Measurements from ENCODE around the gene WDR77.

WDR77 gene

GRCh38 chr1:111483166-111483565 is 34.1 kb upstream of the WDR77 start:
- Histone ChIP-seq H3K4me3 (ENCODE audit: low read depth in 1 of 2, low read length in 2 of 2) (no peak overlapping the region), H3K4me1 (ENCODE audit: insufficient read depth, low read length) (peaks cover 8% of the 10 kb centered on the region), H3K9me3 (ENCODE audit: low read length) (no peaks in the 10 kb centered on the region), H3K9ac (ENCODE audit: low read length) (no peak overlapping the region), H3K36me3 (ENCODE audit: insufficient read depth, low read length) (no peaks in the 10 kb centered on the region), H3K27ac (ENCODE audit: low read depth, low read length) (no peak overlapping the region), H3K27me3 (ENCODE audit: control insufficient read depth in 1 of 2, insufficient read depth in 2 of 2, low read length in 2 of 2) (no peaks in the 10 kb centered on the region)

DNA sequence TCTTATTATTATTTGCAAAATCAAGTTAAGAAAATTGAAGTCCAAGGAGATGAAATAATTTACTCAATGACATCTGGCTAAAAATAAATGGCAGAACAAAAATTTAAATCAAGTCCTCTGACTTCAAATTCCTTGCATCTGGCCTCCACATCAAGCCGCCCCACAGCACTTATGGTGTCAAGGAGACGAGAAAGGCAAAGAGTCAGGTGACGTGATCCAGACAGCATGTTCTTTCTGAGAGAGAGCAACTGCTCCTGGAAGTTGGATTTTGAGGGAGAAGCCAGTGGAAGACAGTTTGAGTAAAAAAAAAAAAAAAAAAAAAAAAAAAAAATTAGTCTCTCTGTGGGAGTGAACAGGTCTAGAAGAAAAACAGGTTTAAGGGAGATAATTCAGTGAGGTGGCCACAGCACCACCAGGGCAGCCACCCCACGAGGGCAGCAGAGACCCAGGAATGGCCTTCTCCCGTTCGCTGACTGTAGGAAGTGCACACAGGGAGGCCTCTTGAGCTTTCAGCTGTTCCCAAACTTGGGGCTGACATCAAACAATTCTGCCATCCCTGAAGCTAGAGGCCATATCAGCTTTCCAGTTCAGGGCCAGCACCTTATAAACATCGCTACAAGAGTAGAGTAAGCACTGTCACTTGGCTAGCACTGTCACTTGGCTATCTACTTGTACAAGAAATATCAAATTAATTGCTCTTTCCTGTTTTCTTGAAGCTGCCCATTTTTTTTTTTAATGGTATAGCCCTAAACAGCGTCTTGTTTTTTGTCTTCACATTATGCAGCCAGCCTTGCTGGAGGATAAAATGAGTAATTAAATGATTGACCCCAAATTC is 32.5 kb upstream of the WDR77 start:
- no peak overlapping the region for H3K4me3 ChIP-seq (ENCODE audit: low read depth in 1 of 2, low read length in 2 of 2)
- H3K27ac ChIP-seq (ENCODE audit: low read depth, low read length) = peak overlapping the region; percentile 16
- peaks cover 8% of the 10 kb centered on the region for H3K4me1 ChIP-seq (ENCODE audit: insufficient read depth, low read length)
- no peak overlapping the region for H3K9ac ChIP-seq (ENCODE audit: low read length)
- H3K27me3 ChIP-seq (ENCODE audit: control insufficient read depth in 1 of 2, insufficient read depth in 2 of 2, low read length in 2 of 2) = no peaks in the 10 kb centered on the region
- no peaks in the 10 kb centered on the region for H3K9me3 ChIP-seq (ENCODE audit: low read length)
- no peaks in the 10 kb centered on the region for H3K36me3 ChIP-seq (ENCODE audit: insufficient read depth, low read length)

DNA sequence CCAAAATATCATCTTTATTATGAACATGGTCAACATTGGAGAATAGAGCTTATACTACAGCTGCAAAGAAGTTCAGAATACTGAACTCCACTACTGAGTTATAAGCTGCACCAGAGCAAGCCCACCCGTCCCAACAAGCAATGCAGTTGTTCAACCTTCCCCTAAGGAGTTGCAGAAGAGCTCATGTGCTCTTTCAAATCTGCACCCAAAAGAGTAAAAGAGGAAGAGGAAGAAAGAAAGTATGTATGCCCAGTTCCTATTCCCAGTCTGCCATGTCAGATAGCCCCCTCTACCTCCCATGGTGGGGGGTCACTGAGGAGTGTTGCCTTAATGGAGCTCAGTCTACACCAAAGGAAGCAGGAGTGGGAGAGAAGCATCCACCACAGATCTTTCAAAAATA is 31.6 kb upstream of the WDR77 start:
- Histone ChIP-seq H3K9ac (ENCODE audit: low read length) (no peak overlapping the region), H3K4me1 (ENCODE audit: insufficient read depth, low read length) (peaks cover 8% of the 10 kb centered on the region), H3K27me3 (ENCODE audit: control insufficient read depth in 1 of 2, insufficient read depth in 2 of 2, low read length in 2 of 2) (no peaks in the 10 kb centered on the region), H3K4me3 (ENCODE audit: low read depth in 1 of 2, low read length in 2 of 2) (no peak overlapping the region), H3K36me3 (ENCODE audit: insufficient read depth, low read length) (no peaks in the 10 kb centered on the region), H3K27ac (ENCODE audit: low read depth, low read length) (no peak overlapping the region), H3K9me3 (ENCODE audit: low read length) (no peaks in the 10 kb centered on the region)

DNA sequence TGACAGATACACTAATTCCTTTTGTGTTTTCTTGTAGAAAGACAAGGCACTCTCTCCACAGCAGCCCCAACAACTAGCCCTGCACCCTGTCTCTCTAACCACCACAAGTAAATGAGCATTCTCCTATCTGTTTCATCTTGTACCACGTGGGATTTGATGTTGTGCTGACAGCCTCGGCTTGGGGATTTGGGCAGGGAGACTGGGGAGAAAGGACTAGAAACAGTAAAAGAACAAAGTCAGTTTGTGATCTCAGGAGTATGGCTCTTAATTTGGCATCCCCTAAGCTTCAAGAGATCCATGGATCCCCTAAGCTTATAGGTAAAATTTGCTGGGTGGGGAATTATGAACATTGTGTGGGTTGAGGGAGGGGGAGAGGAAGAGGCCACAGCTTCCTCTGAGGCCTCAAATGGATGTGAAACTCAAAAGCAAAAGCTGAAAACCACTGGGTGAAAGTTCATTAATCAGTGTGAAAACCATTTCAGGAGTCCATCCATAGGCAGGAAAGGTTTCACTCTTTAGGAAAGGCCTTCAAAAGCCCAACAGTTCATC is 27.8 kb upstream of the WDR77 start:
- Histone ChIP-seq H3K4me3 (ENCODE audit: low read depth in 1 of 2, low read length in 2 of 2) (no peak overlapping the region), H3K9ac (ENCODE audit: low read length) (no peak overlapping the region), H3K27me3 (ENCODE audit: control insufficient read depth in 1 of 2, insufficient read depth in 2 of 2, low read length in 2 of 2) (no peaks in the 10 kb centered on the region), H3K4me1 (ENCODE audit: insufficient read depth, low read length) (peaks cover 2% of the 10 kb centered on the region), H3K27ac (ENCODE audit: low read depth, low read length) (no peak overlapping the region), H3K9me3 (ENCODE audit: low read length) (no peaks in the 10 kb centered on the region), H3K36me3 (ENCODE audit: insufficient read depth, low read length) (peaks cover under 1% of the 10 kb centered on the region)

- peaks cover 6% of the 10 kb centered on the region for H3K36me3 ChIP-seq (ENCODE audit: insufficient read depth, low read length)
- H3K4me3 ChIP-seq (ENCODE audit: low read depth in 1 of 2, low read length in 2 of 2) = no peak overlapping the region
- no peak overlapping the region for H3K27ac ChIP-seq (ENCODE audit: low read depth, low read length)
- no peaks in the 10 kb centered on the region for H3K9me3 ChIP-seq (ENCODE audit: low read length)
- no peaks in the 10 kb centered on the region for H3K27me3 ChIP-seq (ENCODE audit: control insufficient read depth in 1 of 2, insufficient read depth in 2 of 2, low read length in 2 of 2)
- H3K4me1 ChIP-seq (ENCODE audit: insufficient read depth, low read length) = no peaks in the 10 kb centered on the region
- H3K9ac ChIP-seq (ENCODE audit: low read length) = no peak overlapping the region
These were observed 27.2 kb upstream of the WDR77 start for GRCh38 chr1:111476214-111476613.

GRCh38 chr1:111475701-111476100 is 26.6 kb upstream of the WDR77 start:
- Histone ChIP-seq H3K4me3 (ENCODE audit: low read depth in 1 of 2, low read length in 2 of 2) (no peak overlapping the region), H3K4me1 (ENCODE audit: insufficient read depth, low read length) (no peaks in the 10 kb centered on the region), H3K27ac (ENCODE audit: low read depth, low read length) (no peak overlapping the region), H3K27me3 (ENCODE audit: control insufficient read depth in 1 of 2, insufficient read depth in 2 of 2, low read length in 2 of 2) (no peaks in the 10 kb centered on the region), H3K36me3 (ENCODE audit: insufficient read depth, low read length) (peaks cover 11% of the 10 kb centered on the region), H3K9me3 (ENCODE audit: low read length) (no peaks in the 10 kb centered on the region), H3K9ac (ENCODE audit: low read length) (no peak overlapping the region)

GRCh38 chr1:111474521-111474920 is 25.5 kb upstream of the WDR77 start:
- H3K9me3 ChIP-seq (ENCODE audit: low read length) = no peaks in the 10 kb centered on the region
- no peak overlapping the region for H3K27ac ChIP-seq (ENCODE audit: low read depth, low read length)
- peaks cover 14% of the 10 kb centered on the region for H3K36me3 ChIP-seq (ENCODE audit: insufficient read depth, low read length)
- H3K27me3 ChIP-seq (ENCODE audit: control insufficient read depth in 1 of 2, insufficient read depth in 2 of 2, low read length in 2 of 2) = no peaks in the 10 kb centered on the region
- no peak overlapping the region for H3K9ac ChIP-seq (ENCODE audit: low read length)
- H3K4me3 ChIP-seq (ENCODE audit: low read depth in 1 of 2, low read length in 2 of 2) = no peak overlapping the region
- H3K4me1 ChIP-seq (ENCODE audit: insufficient read depth, low read length) = no peaks in the 10 kb centered on the region

- no peaks in the 10 kb centered on the region for H3K27me3 ChIP-seq (ENCODE audit: control insufficient read depth in 1 of 2, insufficient read depth in 2 of 2, low read length in 2 of 2)
- peaks cover 15% of the 10 kb centered on the region for H3K36me3 ChIP-seq (ENCODE audit: insufficient read depth, low read length)
- no peak overlapping the region for H3K4me3 ChIP-seq (ENCODE audit: low read depth in 1 of 2, low read length in 2 of 2)
- no peak overlapping the region for H3K9ac ChIP-seq (ENCODE audit: low read length)
- H3K4me1 ChIP-seq (ENCODE audit: insufficient read depth, low read length) = no peaks in the 10 kb centered on the region
- no peak overlapping the region for H3K27ac ChIP-seq (ENCODE audit: low read depth, low read length)
- H3K9me3 ChIP-seq (ENCODE audit: low read length) = no peaks in the 10 kb centered on the region
These were observed 25.1 kb upstream of the WDR77 start for GRCh38 chr1:111474106-111474505.

GRCh38 chr1:111471538-111471937 is 22.5 kb upstream of the WDR77 start:
- Histone ChIP-seq H3K27ac (ENCODE audit: low read depth, low read length) (no peak overlapping the region), H3K27me3 (ENCODE audit: control insufficient read depth in 1 of 2, insufficient read depth in 2 of 2, low read length in 2 of 2) (no peaks in the 10 kb centered on the region), H3K9me3 (ENCODE audit: low read length) (no peaks in the 10 kb centered on the region), H3K4me3 (ENCODE audit: low read depth in 1 of 2, low read length in 2 of 2) (no peak overlapping the region), H3K36me3 (ENCODE audit: insufficient read depth, low read length) (peaks cover 28% of the 10 kb centered on the region), H3K4me1 (ENCODE audit: insufficient read depth, low read length) (no peaks in the 10 kb centered on the region), H3K9ac (ENCODE audit: low read length) (no peak overlapping the region)

GRCh38 chr1:111471012-111471411 is 22.0 kb upstream of the WDR77 start:
- H3K4me3 ChIP-seq (ENCODE audit: low read depth in 1 of 2, low read length in 2 of 2) = no peak overlapping the region
- no peaks in the 10 kb centered on the region for H3K9me3 ChIP-seq (ENCODE audit: low read length)
- no peak overlapping the region for H3K27ac ChIP-seq (ENCODE audit: low read depth, low read length)
- H3K4me1 ChIP-seq (ENCODE audit: insufficient read depth, low read length) = no peaks in the 10 kb centered on the region
- no peaks in the 10 kb centered on the region for H3K27me3 ChIP-seq (ENCODE audit: control insufficient read depth in 1 of 2, insufficient read depth in 2 of 2, low read length in 2 of 2)
- no peak overlapping the region for H3K9ac ChIP-seq (ENCODE audit: low read length)
- H3K36me3 ChIP-seq (ENCODE audit: insufficient read depth, low read length) = peaks cover 28% of the 10 kb centered on the region

- H3K4me3 ChIP-seq (ENCODE audit: low read depth in 1 of 2, low read length in 2 of 2) = no peak overlapping the region
- no peaks in the 10 kb centered on the region for H3K9me3 ChIP-seq (ENCODE audit: low read length)
- peaks cover 28% of the 10 kb centered on the region for H3K36me3 ChIP-seq (ENCODE audit: insufficient read depth, low read length)
- no peaks in the 10 kb centered on the region for H3K4me1 ChIP-seq (ENCODE audit: insufficient read depth, low read length)
- H3K9ac ChIP-seq (ENCODE audit: low read length) = no peak overlapping the region
- H3K27ac ChIP-seq (ENCODE audit: low read depth, low read length) = no peak overlapping the region
- H3K27me3 ChIP-seq (ENCODE audit: control insufficient read depth in 1 of 2, insufficient read depth in 2 of 2, low read length in 2 of 2) = no peaks in the 10 kb centered on the region
These were observed 21.5 kb upstream of the WDR77 start for GRCh38 chr1:111470596-111470995.

GRCh38 chr1:111469539-111469938 is 20.5 kb upstream of the WDR77 start:
- peaks cover 32% of the 10 kb centered on the region for H3K36me3 ChIP-seq (ENCODE audit: insufficient read depth, low read length)

More at GRCh38 chr1:111469539-111469938, 20.5 kb upstream of the WDR77 start:
- no peaks in the 10 kb centered on the region for H3K27me3 ChIP-seq (ENCODE audit: control insufficient read depth in 1 of 2, insufficient read depth in 2 of 2, low read length in 2 of 2)
- H3K27ac ChIP-seq (ENCODE audit: low read depth, low read length) = no peak overlapping the region
- no peaks in the 10 kb centered on the region for H3K4me1 ChIP-seq (ENCODE audit: insufficient read depth, low read length)
- no peaks in the 10 kb centered on the region for H3K9me3 ChIP-seq (ENCODE audit: low read length)
- H3K9ac ChIP-seq (ENCODE audit: low read length) = no peak overlapping the region
- H3K4me3 ChIP-seq (ENCODE audit: low read depth in 1 of 2, low read length in 2 of 2) = no peak overlapping the region
